Measurements from ENCODE around the gene ITGA3.
A peak's percentile ranks its signal among the peaks of the same experiment; 100 is the strongest.

Gene ITGA3

DNA sequence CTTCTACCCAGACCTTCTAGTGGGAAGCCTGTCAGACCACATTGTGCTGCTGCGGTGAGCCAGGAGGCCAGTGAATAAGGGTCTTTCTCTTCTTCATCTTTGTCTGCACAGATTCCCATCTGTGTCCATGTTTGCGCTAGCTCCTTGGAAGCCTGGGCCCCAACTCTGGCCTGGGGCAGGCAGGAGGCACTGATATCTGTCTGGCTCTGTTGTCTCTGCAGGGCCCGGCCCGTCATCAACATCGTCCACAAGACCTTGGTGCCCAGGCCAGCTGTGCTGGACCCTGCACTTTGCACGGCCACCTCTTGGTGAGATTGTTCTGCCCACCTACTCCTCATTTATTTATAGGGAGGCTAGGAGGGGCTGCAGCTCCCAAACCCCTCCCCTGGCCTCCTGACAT, 18.3 kb downstream of the ITGA3 start:
- DNase-seq (ENCODE audit: low read depth, low spot score), result no peak
- H3K4me3 ChIP-seq (ENCODE audit: low read depth, low read length), result no peak overlapping the region
- TF ChIP-seq, protein P1, sequence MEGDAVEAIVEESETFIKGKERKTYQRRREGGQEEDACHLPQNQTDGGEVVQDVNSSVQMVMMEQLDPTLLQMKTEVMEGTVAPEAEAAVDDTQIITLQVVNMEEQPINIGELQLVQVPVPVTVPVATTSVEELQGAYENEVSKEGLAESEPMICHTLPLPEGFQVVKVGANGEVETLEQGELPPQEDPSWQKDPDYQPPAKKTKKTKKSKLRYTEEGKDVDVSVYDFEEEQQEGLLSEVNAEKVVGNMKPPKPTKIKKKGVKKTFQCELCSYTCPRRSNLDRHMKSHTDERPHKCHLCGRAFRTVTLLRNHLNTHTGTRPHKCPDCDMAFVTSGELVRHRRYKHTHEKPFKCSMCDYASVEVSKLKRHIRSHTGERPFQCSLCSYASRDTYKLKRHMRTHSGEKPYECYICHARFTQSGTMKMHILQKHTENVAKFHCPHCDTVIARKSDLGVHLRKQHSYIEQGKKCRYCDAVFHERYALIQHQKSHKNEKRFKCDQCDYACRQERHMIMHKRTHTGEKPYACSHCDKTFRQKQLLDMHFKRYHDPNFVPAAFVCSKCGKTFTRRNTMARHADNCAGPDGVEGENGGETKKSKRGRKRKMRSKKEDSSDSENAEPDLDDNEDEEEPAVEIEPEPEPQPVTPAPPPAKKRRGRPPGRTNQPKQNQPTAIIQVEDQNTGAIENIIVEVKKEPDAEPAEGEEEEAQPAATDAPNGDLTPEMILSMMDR (IDR thresholded peaks at IDR 0.05; ENCODE audit: low read depth, low read length), result no peak
- in situ Hi-C loops (cut with HindIII; ENCODE audit: low sequenced_read_pairs), result no loop called here

DNA sequence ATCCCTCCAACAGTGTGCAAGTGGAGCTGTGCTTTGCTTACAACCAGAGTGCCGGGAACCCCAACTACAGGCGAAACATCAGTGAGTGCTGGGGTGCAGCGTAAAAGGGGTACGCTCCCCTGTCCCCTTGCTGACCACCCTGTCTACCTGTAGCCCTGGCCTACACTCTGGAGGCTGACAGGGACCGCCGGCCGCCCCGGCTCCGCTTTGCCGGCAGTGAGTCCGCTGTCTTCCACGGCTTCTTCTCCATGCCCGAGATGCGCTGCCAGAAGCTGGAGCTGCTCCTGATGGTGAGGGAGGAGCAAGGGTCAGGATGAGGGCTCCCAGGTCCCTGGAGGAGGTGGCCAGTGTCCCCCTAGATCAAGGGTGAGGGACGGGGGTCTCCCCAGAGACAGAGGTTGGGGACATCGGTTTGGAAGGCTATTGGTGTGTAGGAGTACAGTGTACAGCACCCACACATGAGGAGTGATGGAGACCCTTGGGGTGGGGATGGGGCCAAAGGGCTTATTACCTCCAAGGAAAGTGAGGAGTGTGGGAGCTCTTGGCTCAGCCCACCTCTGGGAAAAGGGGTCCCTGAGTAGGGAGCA, 19.6 kb downstream of the ITGA3 start:
- in situ Hi-C loops (cut with HindIII; ENCODE audit: low sequenced_read_pairs), result no loop called here
- no peak for DNase-seq (ENCODE audit: low read depth, low spot score)
- H3K4me3 ChIP-seq (ENCODE audit: low read depth, low read length), result no peak overlapping the region
- TF ChIP-seq, protein P1 (IDR thresholded peaks at IDR 0.05; ENCODE audit: low read depth, low read length), result no peak

DNA sequence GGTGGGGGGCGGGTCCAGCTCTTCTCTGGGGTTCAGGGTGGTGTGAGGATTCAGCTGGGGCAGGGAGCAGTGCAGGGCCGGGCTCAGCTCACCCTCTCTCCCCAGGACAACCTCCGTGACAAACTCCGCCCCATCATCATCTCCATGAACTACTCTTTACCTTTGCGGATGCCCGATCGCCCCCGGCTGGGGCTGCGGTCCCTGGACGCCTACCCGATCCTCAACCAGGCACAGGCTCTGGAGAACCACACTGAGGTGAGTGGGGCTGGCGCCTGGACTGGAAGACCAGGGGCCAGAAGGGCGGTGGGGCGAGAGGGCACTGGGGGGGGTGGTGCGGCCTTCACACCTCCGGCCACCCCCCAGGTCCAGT, 20.3 kb downstream of the ITGA3 start:
- TF ChIP-seq, protein P1 (IDR thresholded peaks at IDR 0.05; ENCODE audit: low read depth, low read length), result no peak
- H3K4me3 ChIP-seq (ENCODE audit: low read depth, low read length), result no peak overlapping the region

DNA sequence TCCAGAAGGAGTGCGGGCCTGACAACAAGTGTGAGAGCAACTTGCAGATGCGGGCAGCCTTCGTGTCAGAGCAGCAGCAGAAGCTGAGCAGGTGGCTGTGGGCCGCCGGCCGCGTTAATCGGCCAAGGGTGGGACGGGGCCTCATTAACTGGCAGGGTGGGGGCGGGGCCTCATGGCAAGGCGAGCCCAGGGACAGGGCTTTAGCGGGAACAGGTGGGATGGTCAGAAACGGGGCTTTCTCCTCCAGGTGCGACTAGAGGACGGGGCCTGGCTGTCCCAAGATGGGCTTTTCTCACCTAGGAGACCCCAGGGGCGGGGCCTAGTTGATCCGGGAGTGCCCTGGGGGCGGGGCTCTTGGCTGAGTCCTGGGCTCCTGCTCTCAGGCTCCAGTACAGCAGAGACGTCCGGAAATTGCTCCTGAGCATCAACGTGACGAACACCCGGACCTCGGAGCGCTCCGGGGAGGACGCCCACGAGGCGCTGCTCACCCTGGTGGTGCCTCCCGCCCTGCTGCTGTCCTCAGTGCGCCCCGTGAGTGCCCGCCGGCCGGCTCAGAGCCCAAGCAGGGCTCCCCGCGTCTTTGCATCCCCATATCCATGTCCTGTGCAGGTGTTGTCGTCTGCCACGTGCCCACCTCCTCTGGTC, 20.8 kb downstream of the ITGA3 start:
- TF ChIP-seq, protein P1 (IDR thresholded peaks at IDR 0.05; ENCODE audit: low read depth, low read length), result no peak
- DNase-seq (ENCODE audit: low read depth, low spot score), result no peak
- in situ Hi-C loops (cut with HindIII; ENCODE audit: low sequenced_read_pairs), result no loop called here
- H3K4me3 ChIP-seq (ENCODE audit: low read depth, low read length), result no peak overlapping the region

More for the DNA sequence above, 20.3 kb downstream of the ITGA3 start:
- in situ Hi-C loops (cut with HindIII; ENCODE audit: low sequenced_read_pairs), result no loop called here
- DNase-seq (ENCODE audit: low read depth, low spot score), result no peak

DNA sequence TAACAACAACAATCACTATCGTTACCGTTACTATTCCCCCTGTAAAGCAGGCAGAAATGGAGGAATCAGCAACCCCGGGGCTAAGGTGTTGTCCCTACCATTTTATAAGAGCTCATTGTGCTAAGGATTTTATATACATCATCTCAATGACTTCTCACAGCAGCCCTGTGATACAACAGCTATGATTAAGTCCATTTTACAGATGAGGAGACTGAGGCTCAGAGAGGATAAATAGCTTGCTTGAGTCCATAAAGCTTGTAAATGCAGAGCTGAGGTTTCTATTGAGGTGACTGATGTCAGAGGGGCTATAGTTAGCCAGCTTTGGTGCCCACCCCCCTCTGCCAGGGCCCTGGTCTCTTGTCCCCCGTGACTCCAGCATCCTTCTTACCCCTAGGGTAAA, 22.5 kb downstream of the ITGA3 start:
- in situ Hi-C loops (cut with HindIII; ENCODE audit: low sequenced_read_pairs), result no loop called here
- H3K4me3 ChIP-seq (ENCODE audit: low read depth, low read length), result no peak overlapping the region
- TF ChIP-seq, protein P1 (IDR thresholded peaks at IDR 0.05; ENCODE audit: low read depth, low read length), result no peak
- no peak for DNase-seq (ENCODE audit: low read depth, low spot score)

DNA sequence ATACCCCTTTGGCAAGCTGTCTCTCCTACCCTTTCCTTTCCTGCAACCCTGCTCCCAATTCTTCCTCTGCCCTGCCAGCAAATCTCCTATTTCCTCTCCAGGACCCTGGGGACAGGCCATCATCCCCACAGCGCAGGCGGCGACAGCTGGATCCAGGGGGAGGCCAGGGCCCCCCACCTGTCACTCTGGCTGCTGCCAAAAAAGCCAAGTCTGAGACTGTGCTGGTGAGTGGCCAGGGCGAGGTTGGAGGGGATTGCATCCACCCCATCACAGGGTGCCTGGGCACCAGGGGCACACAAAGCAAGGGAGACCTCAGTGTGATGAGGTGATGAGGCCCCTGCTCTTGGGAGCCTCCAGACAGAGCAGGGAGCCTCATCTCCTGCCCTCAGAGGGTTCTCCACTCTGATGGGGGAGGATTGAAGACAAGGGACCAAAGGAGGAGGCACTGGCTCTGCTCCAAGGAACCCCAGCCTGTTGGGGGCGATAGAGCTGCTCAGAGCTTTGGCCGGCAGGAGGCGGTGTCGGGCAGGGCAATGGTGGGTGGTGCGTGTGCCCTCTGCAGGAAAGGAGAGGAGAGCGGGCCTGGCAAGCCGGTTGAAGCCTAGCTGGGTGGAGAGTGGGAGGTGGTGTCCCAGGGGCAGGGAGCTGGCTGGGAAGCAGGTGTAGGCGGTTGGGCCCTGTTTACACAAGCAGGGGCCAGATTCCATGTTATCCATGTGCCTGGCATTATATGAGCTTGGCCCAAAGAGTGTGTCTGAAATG, 23.6 kb downstream of the ITGA3 start:
- no peak for DNase-seq (ENCODE audit: low read depth, low spot score)
- TF ChIP-seq, protein P1 (IDR thresholded peaks at IDR 0.05; ENCODE audit: low read depth, low read length), result peak; percentile 61
- no peak overlapping the region for H3K4me3 ChIP-seq (ENCODE audit: low read depth, low read length)
- in situ Hi-C loops (cut with HindIII; ENCODE audit: low sequenced_read_pairs), result no loop called here

Data from astrocyte of the spinal cord (primary cell).